ENCODE data around the gene EREG. TPM values are rescaled to one million over a fixed set of nuclear protein-coding genes. Genes with fewer than 3 reads are reported as not detected.

EREG gene
- total and polyA plus RNA-seq, 2 of the 8 experiments (the other 6 are each of a cell fraction or from before 2014, with no cell fraction given), result not detected

DNA sequence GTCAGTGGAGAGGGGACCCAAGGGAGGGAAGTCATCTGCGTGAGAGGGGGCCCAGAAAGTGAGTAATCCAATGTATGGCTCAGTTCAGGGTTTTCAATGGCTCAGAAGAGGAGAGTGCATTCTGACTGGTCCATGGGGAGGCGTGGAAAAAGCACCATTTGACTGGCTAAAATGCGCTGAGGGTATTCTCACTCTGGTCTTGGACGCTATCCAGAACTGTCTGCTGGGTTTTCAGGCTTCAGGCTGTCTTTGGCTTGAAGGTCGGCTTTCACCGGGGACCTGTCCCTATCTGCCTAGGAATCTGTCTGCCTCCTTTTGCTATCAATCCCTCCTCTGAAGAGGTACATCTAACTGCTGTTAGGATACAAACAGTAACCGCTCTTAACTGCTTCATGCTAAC lies 30.3 kb upstream of the EREG start (continued):
- TF ChIP-seq RAD21 (IDR thresholded peaks at IDR 0.05 in 1 of 2, conservative IDR thresholded peaks at IDR 0.05 in 1 of 2; ENCODE audit: low read depth in 2 of 2, low read length in 2 of 2) (no peak), EZH2 (IDR thresholded peaks at IDR 0.05; ENCODE audit: low read depth, low read length, severe bottlenecking) (no peak), TCF12 (IDR thresholded peaks at IDR 0.05; ENCODE audit: low read depth, low read length) (no peak), SIRT6 (IDR thresholded peaks at IDR 0.05; ENCODE audit: low read length) (no peak), JUN (IDR thresholded peaks at IDR 0.05; ENCODE audit: low read depth, low read length) (no peak)
